ENCODE measurements around the gene KRTAP10-7. TPM values are rescaled to one million over a fixed set of nuclear protein-coding genes. Genes with fewer than 3 reads are reported as not detected.

The KRTAP10-7 gene
- total RNA-seq, 1 experiment from 2014 or later: not detected

DNA sequence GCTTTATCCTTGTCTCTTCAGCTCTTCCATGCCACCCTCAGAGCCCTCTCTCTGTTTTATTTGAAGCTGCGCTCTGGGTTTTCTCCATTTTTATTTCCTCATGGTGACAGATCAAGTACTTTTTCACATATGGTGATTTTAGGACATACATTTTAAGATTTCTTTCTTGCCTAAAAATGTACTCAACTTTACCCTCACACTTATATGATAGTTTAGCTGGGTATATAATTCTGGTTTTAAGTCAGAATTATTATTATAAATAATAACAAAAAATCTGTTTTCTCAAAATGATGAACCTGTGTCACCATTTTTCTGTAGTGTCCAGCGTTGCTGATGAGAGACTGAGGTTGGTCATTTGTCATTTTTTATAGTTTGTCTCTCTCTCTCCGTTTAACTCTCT, 19.2 kb upstream of the KRTAP10-7 start:
- Histone ChIP-seq H3K36me3 (ENCODE audit: insufficient read depth, low read length) (no peaks in the 10 kb centered on the region), H3K4me3 (ENCODE audit: low read length) (no peak overlapping the region), H3K4me2 (ENCODE audit: low read depth, low read length, poor library complexity, severe bottlenecking) (no peak overlapping the region), H3K9ac (ENCODE audit: low read length) (no peak overlapping the region), H3K27ac (ENCODE audit: low read length) (no peak overlapping the region), H3K27me3 (ENCODE audit: low read length) (no peaks in the 10 kb centered on the region), H3K9me3 (ENCODE audit: low read length) (no peaks in the 10 kb centered on the region), H4K20me1 (ENCODE audit: insufficient read depth, low read depth, low read length) (no peaks in the 10 kb centered on the region), H3K79me2 (ENCODE audit: low read length) (no peaks in the 10 kb centered on the region), H3K4me1 (ENCODE audit: low read length) (no peaks in the 10 kb centered on the region), H3K9me2 (replicated peaks; ENCODE audit: insufficient read depth, low read length) (no peaks in the 10 kb centered on the region), H2AFZ (ENCODE audit: low read length) (no peak overlapping the region)
- DNase-seq: no peak

DNA sequence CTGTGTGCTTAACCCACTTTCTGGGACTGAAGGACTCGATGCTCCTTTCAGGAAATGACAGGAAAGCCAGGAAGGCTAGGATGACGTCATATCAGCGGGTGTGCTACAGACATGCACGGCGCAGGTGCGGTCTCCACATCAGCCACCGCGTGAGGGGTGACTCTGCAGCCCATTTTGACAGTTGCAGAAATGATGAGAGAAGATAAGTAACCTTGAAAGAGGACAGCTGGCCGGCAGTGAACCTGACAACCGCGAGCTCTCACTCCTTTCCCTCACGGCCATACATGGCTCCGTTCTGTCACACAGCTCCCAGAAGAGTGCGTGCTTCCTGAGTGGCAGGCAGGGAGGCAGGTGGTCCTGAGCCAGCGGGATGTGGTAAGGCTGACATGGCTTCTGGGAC, 18.3 kb upstream of the KRTAP10-7 start:
- Histone ChIP-seq H3K9ac (ENCODE audit: low read length) (no peak overlapping the region), H3K4me1 (ENCODE audit: low read length) (no peaks in the 10 kb centered on the region), H2AFZ (ENCODE audit: low read length) (no peak overlapping the region), H3K27me3 (ENCODE audit: low read length) (no peaks in the 10 kb centered on the region), H3K9me3 (ENCODE audit: low read length) (no peaks in the 10 kb centered on the region), H3K36me3 (ENCODE audit: insufficient read depth, low read length) (no peaks in the 10 kb centered on the region), H3K27ac (ENCODE audit: low read length) (no peak overlapping the region), H4K20me1 (ENCODE audit: insufficient read depth, low read depth, low read length) (no peaks in the 10 kb centered on the region), H3K9me2 (replicated peaks; ENCODE audit: insufficient read depth, low read length) (no peaks in the 10 kb centered on the region), H3K4me3 (ENCODE audit: low read length) (no peak overlapping the region), H3K79me2 (ENCODE audit: low read length) (no peaks in the 10 kb centered on the region), H3K4me2 (ENCODE audit: low read depth, low read length, poor library complexity, severe bottlenecking) (no peak overlapping the region)
- DNase-seq: no peak

- Histone ChIP-seq H3K9me2 (replicated peaks; ENCODE audit: insufficient read depth, low read length) (no peaks in the 10 kb centered on the region), H3K4me1 (ENCODE audit: low read length) (no peaks in the 10 kb centered on the region), H3K27ac (ENCODE audit: low read length) (no peak overlapping the region), H2AFZ (ENCODE audit: low read length) (no peak overlapping the region), H3K27me3 (ENCODE audit: low read length) (no peaks in the 10 kb centered on the region), H3K9ac (ENCODE audit: low read length) (no peak overlapping the region), H3K9me3 (ENCODE audit: low read length) (no peaks in the 10 kb centered on the region), H3K4me3 (ENCODE audit: low read length) (no peak overlapping the region), H4K20me1 (ENCODE audit: insufficient read depth, low read depth, low read length) (no peaks in the 10 kb centered on the region), H3K4me2 (ENCODE audit: low read depth, low read length, poor library complexity, severe bottlenecking) (no peak overlapping the region), H3K36me3 (ENCODE audit: insufficient read depth, low read length) (no peaks in the 10 kb centered on the region), H3K79me2 (ENCODE audit: low read length) (no peaks in the 10 kb centered on the region)
- no peak for DNase-seq
These were observed 17.2 kb upstream of the KRTAP10-7 start for GRCh38 chr21:44583089-44583799.

- no peak overlapping the region for H3K4me3 ChIP-seq (ENCODE audit: low read length)
- no peak overlapping the region for H3K4me2 ChIP-seq (ENCODE audit: low read depth, low read length, poor library complexity, severe bottlenecking)
- DNase-seq: no peak
- no peaks in the 10 kb centered on the region for H3K27me3 ChIP-seq (ENCODE audit: low read length)
- H3K9me2 ChIP-seq (replicated peaks; ENCODE audit: insufficient read depth, low read length): no peaks in the 10 kb centered on the region
- no peak overlapping the region for H3K9ac ChIP-seq (ENCODE audit: low read length)
- no peaks in the 10 kb centered on the region for H4K20me1 ChIP-seq (ENCODE audit: insufficient read depth, low read depth, low read length)
- H2AFZ ChIP-seq (ENCODE audit: low read length): no peak overlapping the region
- no peaks in the 10 kb centered on the region for H3K36me3 ChIP-seq (ENCODE audit: insufficient read depth, low read length)
- no peaks in the 10 kb centered on the region for H3K4me1 ChIP-seq (ENCODE audit: low read length)
- H3K79me2 ChIP-seq (ENCODE audit: low read length): no peaks in the 10 kb centered on the region
- H3K9me3 ChIP-seq (ENCODE audit: low read length): no peaks in the 10 kb centered on the region
- no peak overlapping the region for H3K27ac ChIP-seq (ENCODE audit: low read length)
These were observed 16.6 kb upstream of the KRTAP10-7 start for GRCh38 chr21:44583800-44584147.

DNA sequence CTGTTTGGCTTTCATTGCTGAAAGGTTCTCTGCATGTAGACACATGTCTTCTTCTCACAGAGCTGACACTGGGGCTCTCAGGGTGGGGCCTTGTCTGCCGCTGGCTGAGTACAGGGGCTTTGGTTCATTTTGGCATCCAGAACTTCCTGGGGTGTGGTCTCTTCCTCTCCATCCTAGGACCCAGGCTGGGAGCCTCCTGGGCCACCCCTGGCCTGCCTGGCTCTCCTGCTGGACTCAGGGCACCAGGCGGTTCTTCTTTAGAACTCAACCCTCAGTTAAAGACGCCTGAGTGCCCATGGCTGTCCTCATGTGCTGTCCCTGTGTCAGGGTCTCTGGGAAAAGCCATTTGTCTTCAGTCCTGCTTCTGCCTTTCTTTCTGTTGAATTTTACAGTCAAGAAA, 14.5 kb upstream of the KRTAP10-7 start:
- Histone ChIP-seq H3K4me1 (ENCODE audit: low read length) (no peaks in the 10 kb centered on the region), H3K9me2 (replicated peaks; ENCODE audit: insufficient read depth, low read length) (no peaks in the 10 kb centered on the region), H3K27ac (ENCODE audit: low read length) (no peak overlapping the region), H3K36me3 (ENCODE audit: insufficient read depth, low read length) (no peaks in the 10 kb centered on the region), H3K79me2 (ENCODE audit: low read length) (no peaks in the 10 kb centered on the region), H3K9ac (ENCODE audit: low read length) (no peak overlapping the region), H3K4me2 (ENCODE audit: low read depth, low read length, poor library complexity, severe bottlenecking) (no peak overlapping the region), H3K4me3 (ENCODE audit: low read length) (no peak overlapping the region), H3K27me3 (ENCODE audit: low read length) (no peaks in the 10 kb centered on the region), H4K20me1 (ENCODE audit: insufficient read depth, low read depth, low read length) (no peaks in the 10 kb centered on the region), H2AFZ (ENCODE audit: low read length) (no peak overlapping the region), H3K9me3 (ENCODE audit: low read length) (no peaks in the 10 kb centered on the region)
- no peak for DNase-seq

- Histone ChIP-seq H3K36me3 (ENCODE audit: insufficient read depth, low read length) (no peaks in the 10 kb centered on the region), H4K20me1 (ENCODE audit: insufficient read depth, low read depth, low read length) (no peaks in the 10 kb centered on the region), H3K4me2 (ENCODE audit: low read depth, low read length, poor library complexity, severe bottlenecking) (no peak overlapping the region), H3K27ac (ENCODE audit: low read length) (no peak overlapping the region), H2AFZ (ENCODE audit: low read length) (no peak overlapping the region), H3K4me1 (ENCODE audit: low read length) (no peaks in the 10 kb centered on the region), H3K4me3 (ENCODE audit: low read length) (no peak overlapping the region), H3K9me2 (replicated peaks; ENCODE audit: insufficient read depth, low read length) (no peaks in the 10 kb centered on the region), H3K27me3 (ENCODE audit: low read length) (no peaks in the 10 kb centered on the region), H3K9ac (ENCODE audit: low read length) (no peak overlapping the region), H3K79me2 (ENCODE audit: low read length) (no peaks in the 10 kb centered on the region), H3K9me3 (ENCODE audit: low read length) (no peaks in the 10 kb centered on the region)
- DNase-seq: no peak
These were observed 11.3 kb upstream of the KRTAP10-7 start for GRCh38 chr21:44589094-44589493.

DNA sequence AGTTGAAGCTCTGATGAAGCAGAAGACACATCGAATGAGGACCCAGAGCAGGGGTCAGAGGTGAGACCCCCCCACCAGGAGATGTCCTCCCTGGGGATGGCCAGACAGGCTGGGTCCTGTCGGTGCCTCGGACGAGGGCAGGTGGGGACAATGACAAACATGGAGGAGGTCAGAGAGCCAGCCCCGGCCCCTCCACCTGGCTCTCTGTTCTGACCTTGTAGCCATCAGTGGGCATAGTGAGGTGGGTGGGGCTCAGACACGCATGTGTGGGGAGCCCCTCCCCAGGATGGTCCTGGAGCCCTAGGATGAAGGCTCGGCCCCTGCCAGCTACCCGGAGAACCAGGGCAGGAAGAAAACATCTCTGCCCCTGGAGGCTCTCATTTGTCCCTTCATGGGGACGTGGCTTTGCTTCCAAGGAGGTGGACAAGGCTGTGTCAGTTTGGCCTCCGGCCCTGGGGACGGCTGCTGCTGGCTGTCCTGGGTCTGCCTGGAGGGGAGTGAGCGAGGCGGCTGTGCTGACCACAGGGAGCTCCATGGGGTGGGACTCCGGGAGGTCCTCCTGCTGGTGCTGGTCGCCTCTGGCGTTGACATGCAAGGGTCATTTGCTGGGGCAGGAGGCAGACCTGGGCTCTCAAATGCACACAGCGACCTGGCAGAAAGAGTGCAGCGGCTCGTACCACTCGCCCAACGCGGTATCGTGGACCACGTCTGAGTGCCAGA, 10.7 kb upstream of the KRTAP10-7 start:
- no peaks in the 10 kb centered on the region for H3K4me1 ChIP-seq (ENCODE audit: low read length)
- no peak overlapping the region for H2AFZ ChIP-seq (ENCODE audit: low read length)
- no peaks in the 10 kb centered on the region for H3K36me3 ChIP-seq (ENCODE audit: insufficient read depth, low read length)
- no peak overlapping the region for H3K27ac ChIP-seq (ENCODE audit: low read length)
- no peaks in the 10 kb centered on the region for H3K9me3 ChIP-seq (ENCODE audit: low read length)
- H3K9me2 ChIP-seq (replicated peaks; ENCODE audit: insufficient read depth, low read length): no peaks in the 10 kb centered on the region
- no peak overlapping the region for H3K9ac ChIP-seq (ENCODE audit: low read length)
- no peaks in the 10 kb centered on the region for H3K27me3 ChIP-seq (ENCODE audit: low read length)
- no peak for DNase-seq
- H3K4me2 ChIP-seq (ENCODE audit: low read depth, low read length, poor library complexity, severe bottlenecking): no peak overlapping the region
- H4K20me1 ChIP-seq (ENCODE audit: insufficient read depth, low read depth, low read length): no peaks in the 10 kb centered on the region
- no peaks in the 10 kb centered on the region for H3K79me2 ChIP-seq (ENCODE audit: low read length)
- no peak overlapping the region for H3K4me3 ChIP-seq (ENCODE audit: low read length)

DNA sequence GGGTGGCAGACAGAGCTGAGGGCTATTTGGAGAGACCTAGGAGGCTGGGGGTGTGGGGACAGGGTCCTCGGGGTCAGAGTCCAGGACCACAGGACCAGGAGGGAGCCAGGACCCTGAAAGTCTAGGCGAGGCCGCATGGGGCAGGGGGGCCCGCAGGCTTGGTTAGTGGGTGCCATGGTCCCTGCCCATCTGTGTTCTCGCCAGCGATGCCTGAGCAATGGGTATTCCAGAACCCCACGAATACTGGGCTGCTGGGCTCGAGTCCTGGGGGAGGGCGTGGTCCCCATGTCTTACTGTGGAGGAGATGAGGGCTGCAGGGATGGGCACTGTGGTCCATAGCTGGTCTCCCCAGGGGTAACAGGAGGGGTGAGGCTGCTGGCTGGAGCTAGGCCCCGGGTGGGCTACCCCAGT, 10.1 kb upstream of the KRTAP10-7 start:
- no peaks in the 10 kb centered on the region for H3K9me2 ChIP-seq (replicated peaks; ENCODE audit: insufficient read depth, low read length)
- no peak overlapping the region for H3K4me3 ChIP-seq (ENCODE audit: low read length)
- H3K9ac ChIP-seq (ENCODE audit: low read length): no peak overlapping the region
- no peaks in the 10 kb centered on the region for H3K27me3 ChIP-seq (ENCODE audit: low read length)
- no peak for DNase-seq
- H4K20me1 ChIP-seq (ENCODE audit: insufficient read depth, low read depth, low read length): no peaks in the 10 kb centered on the region
- H2AFZ ChIP-seq (ENCODE audit: low read length): no peak overlapping the region
- H3K27ac ChIP-seq (ENCODE audit: low read length): no peak overlapping the region
- no peaks in the 10 kb centered on the region for H3K79me2 ChIP-seq (ENCODE audit: low read length)
- no peaks in the 10 kb centered on the region for H3K9me3 ChIP-seq (ENCODE audit: low read length)
- H3K4me2 ChIP-seq (ENCODE audit: low read depth, low read length, poor library complexity, severe bottlenecking): no peak overlapping the region
- no peaks in the 10 kb centered on the region for H3K4me1 ChIP-seq (ENCODE audit: low read length)
- no peaks in the 10 kb centered on the region for H3K36me3 ChIP-seq (ENCODE audit: insufficient read depth, low read length)

Data from Karpas-422 (cell line).